Measurements from ENCODE around the gene NRF1.
"Not testable (repeated sequence)": the region's sequence is repeated elsewhere in the genome, so short reads cannot be mapped to it uniquely, and the experiment has no call there.

The NRF1 gene

GRCh38 chr7:129611246-129612111, at the start of gene NRF1:
Gene NRF1 (plus strand): TSS chr7:129611720. CDS start chr7:129657352, 45,632 bp downstream.
- H3K4me3 ChIP-seq (replicated peaks in 1 of 2; ENCODE audit: low read depth in 2 of 2, low read length in 2 of 2), result peak within 1 kb of the TSS; percentile 88 to 93
- peak; percentile 87 to 95 for DNase-seq (ENCODE audit: low read depth in 2 of 2)
- TF ChIP-seq CTCF (IDR thresholded peaks at IDR 0.05; ENCODE audit: low read depth, low read length), result peak; percentile 6

- not testable (repeated sequence) for H3K4me3 ChIP-seq (replicated peaks in 1 of 2; ENCODE audit: low read depth in 2 of 2, low read length in 2 of 2); DNase-seq (ENCODE audit: low read depth in 2 of 2)
These were observed 45.2 kb upstream of the NRF1 start for GRCh38 chr7:129566323-129566722.

- DNase-seq (ENCODE audit: low read depth in 2 of 2), result no peak
- no peak overlapping the region for H3K4me3 ChIP-seq (replicated peaks in 1 of 2; ENCODE audit: low read depth in 2 of 2, low read length in 2 of 2)
- no peak for TF ChIP-seq CTCF (IDR thresholded peaks at IDR 0.05; ENCODE audit: low read depth, low read length)
These were observed 44.1 kb upstream of the NRF1 start for GRCh38 chr7:129567377-129567776.

- TF ChIP-seq CTCF (IDR thresholded peaks at IDR 0.05; ENCODE audit: low read depth, low read length), result no peak
- no peak for DNase-seq (ENCODE audit: low read depth in 2 of 2)
- H3K4me3 ChIP-seq (replicated peaks in 1 of 2; ENCODE audit: low read depth in 2 of 2, low read length in 2 of 2), result no peak overlapping the region
These were observed 43.3 kb upstream of the NRF1 start for GRCh38 chr7:129568240-129568639.

GRCh38 chr7:129569326-129569725, 42.2 kb upstream of the NRF1 start:
- TF ChIP-seq CTCF (IDR thresholded peaks at IDR 0.05; ENCODE audit: low read depth, low read length), result no peak
- no peak for DNase-seq (ENCODE audit: low read depth in 2 of 2)
- H3K4me3 ChIP-seq (replicated peaks in 1 of 2; ENCODE audit: low read depth in 2 of 2, low read length in 2 of 2), result no peak overlapping the region

GRCh38 chr7:129569811-129570215, 41.7 kb upstream of the NRF1 start:
- H3K4me3 ChIP-seq (replicated peaks in 1 of 2; ENCODE audit: low read depth in 2 of 2, low read length in 2 of 2), result no peak overlapping the region

More at GRCh38 chr7:129569811-129570215, 41.7 kb upstream of the NRF1 start:
- DNase-seq (ENCODE audit: low read depth in 2 of 2), result peak; percentile 85 to 92
- TF ChIP-seq CTCF (IDR thresholded peaks at IDR 0.05; ENCODE audit: low read depth, low read length), result no peak
